ENCODE measurements around the gene BMPR1A. TPM values are rescaled to one million over a fixed set of nuclear protein-coding genes. Genes with fewer than 3 reads are reported as not detected.
A peak's percentile ranks its signal among the peaks of the same experiment; 100 is the strongest.

Gene BMPR1A
- total and polyA plus RNA-seq, 10 of the 15 experiments (the other 5 are each of a cell fraction or from before 2014, with no cell fraction given) = 2.3 to 22.7 (median 13.1) TPM

DNA sequence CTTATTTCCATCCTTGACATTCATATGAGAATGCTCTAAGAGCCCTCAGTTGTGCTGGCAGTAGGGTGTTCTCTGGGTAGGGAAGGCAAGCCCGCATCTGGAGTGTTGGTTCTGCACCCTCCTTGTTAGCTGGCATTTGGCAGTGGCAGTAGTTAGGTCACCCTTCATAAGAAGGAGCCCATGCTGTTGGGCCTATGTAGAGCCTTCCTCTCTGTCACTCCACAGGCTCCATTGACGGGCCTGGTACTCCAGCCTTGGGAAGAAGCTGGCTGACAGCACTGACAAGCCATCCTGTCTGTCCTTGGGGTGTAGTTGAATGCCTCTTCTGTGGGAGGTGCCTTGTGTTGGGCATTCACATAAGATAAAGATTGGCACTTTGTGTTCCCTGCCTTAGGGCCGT is 89.7 kb downstream of the BMPR1A start (continued):
- TF ChIP-seq, protein P1, sequence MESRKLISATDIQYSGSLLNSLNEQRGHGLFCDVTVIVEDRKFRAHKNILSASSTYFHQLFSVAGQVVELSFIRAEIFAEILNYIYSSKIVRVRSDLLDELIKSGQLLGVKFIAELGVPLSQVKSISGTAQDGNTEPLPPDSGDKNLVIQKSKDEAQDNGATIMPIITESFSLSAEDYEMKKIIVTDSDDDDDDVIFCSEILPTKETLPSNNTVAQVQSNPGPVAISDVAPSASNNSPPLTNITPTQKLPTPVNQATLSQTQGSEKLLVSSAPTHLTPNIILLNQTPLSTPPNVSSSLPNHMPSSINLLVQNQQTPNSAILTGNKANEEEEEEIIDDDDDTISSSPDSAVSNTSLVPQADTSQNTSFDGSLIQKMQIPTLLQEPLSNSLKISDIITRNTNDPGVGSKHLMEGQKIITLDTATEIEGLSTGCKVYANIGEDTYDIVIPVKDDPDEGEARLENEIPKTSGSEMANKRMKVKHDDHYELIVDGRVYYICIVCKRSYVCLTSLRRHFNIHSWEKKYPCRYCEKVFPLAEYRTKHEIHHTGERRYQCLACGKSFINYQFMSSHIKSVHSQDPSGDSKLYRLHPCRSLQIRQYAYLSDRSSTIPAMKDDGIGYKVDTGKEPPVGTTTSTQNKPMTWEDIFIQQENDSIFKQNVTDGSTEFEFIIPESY (IDR thresholded peaks at IDR 0.05) = no peak
- TF ChIP-seq LARP7 (IDR thresholded peaks at IDR 0.05) (no peak), CREM (IDR thresholded peaks at IDR 0.05; ENCODE audit: low read depth) (no peak), MAX (IDR thresholded peaks at IDR 0.05; ENCODE audit: low read depth, low read length) (no peak)

GRCh38 chr10:86848747-86849146 is 92.3 kb downstream of the BMPR1A start:
- peak overlapping the region; percentile 50; the same call in 1 of the 2 replicates for H3K4me2 ChIP-seq (ENCODE audit: control insufficient read depth, insufficient read depth)
- intact Hi-C loops (cut with micrococcal nuclease; ENCODE audit: unreplicated experiment) = loop anchor here (5.0 kb wide), 1 partner anchor 86 kb away; no protein-coding TSS in a partner anchor
- no TSS peak for BruUV-seq (replicated peaks)
- no peaks in the 10 kb centered on the region for H4K20me1 ChIP-seq (ENCODE audit: control insufficient read depth, insufficient read depth)
- H2AFZ ChIP-seq (ENCODE audit: control insufficient read depth, low read depth, low read length) = no peak overlapping the region
- H3K4me1 ChIP-seq (ENCODE audit: control insufficient read depth, insufficient read depth, low read length) = peaks cover 20% of the 10 kb centered on the region
- CTCF ChIA-PET = interaction anchor here (0.9 to 1.2 kb wide), 2 partner anchors 50 to 90 kb away, joined by 3 read pairs; no protein-coding TSS in a partner anchor
- FAIRE-seq (no peak), DNase-seq (ENCODE audit: low read depth, low spot score) (no peak), ATAC-seq (peak; percentile 26; the same call in 1 of the 3 replicates)
- H3K79me2 ChIP-seq (ENCODE audit: control insufficient read depth, insufficient read depth, low read length) = no peaks in the 10 kb centered on the region
- no peak overlapping the region for H3K4me3 ChIP-seq
- H3K9ac ChIP-seq (ENCODE audit: control insufficient read depth, insufficient read depth, low read length) = no peak overlapping the region
- H3K9me3 ChIP-seq (replicated peaks; ENCODE audit: control insufficient read depth, insufficient read depth, low read length) = no peaks in the 10 kb centered on the region; the same call in 1 of the 3 replicates
- RAD21 ChIA-PET (ENCODE audit: unreplicated experiment) = no interaction called here
- TF ChIP-seq SPI1 (IDR thresholded peaks at IDR 0.05; ENCODE audit: borderline replicate concordance, insufficient read depth, low read depth, low read length) (peak; percentile 67; the same call in 1 of the 2 replicates), ATF7 (IDR thresholded peaks at IDR 0.05; ENCODE audit: low read depth) (no peak), MTA3 (IDR thresholded peaks at IDR 0.05; ENCODE audit: borderline replicate concordance, low read length) (no peak), MYB (IDR thresholded peaks at IDR 0.05; ENCODE audit: borderline replicate concordance, low read depth, low read length) (no peak), ATF2 (IDR thresholded peaks at IDR 0.05; ENCODE audit: low read length) (no peak)
- no peak overlapping the region for H3K27ac ChIP-seq (ENCODE audit: control insufficient read depth, insufficient read depth)
- H3K27me3 ChIP-seq (replicated peaks in 1 of 2; ENCODE audit: control insufficient read depth in 2 of 2, insufficient read depth in 2 of 2, low read length in 1 of 2) = no peaks in the 10 kb centered on the region
- in situ Hi-C loops (cut with MboI) = no loop called here
- POLR2A ChIA-PET = interaction anchor here (0.6 to 0.9 kb wide), 2 partner anchors 14 to 27 kb away, joined by 3 to 5 read pairs; no protein-coding TSS in a partner anchor
- SMC1A ChIA-PET (ENCODE audit: uncharacterized antibody, unreplicated experiment) = interaction anchor here (1.0 to 1.5 kb wide), 4 partner anchors 9 to 50 kb away, joined by 3 to 4 read pairs (median 4); no protein-coding TSS in a partner anchor
- H3K36me3 ChIP-seq (ENCODE audit: control insufficient read depth in 2 of 2, insufficient read depth in 2 of 2, low read length in 1 of 2) = peaks cover 8 to 12% of the 10 kb centered on the region in 2 experiments

All from GM12878 (cell line).